ENCODE results near the gene RAP1A.

GRCh38 chr1:111598544-111598943 lies 21.0 kb upstream of the RAP1A start:
- no peak for TF ChIP-seq EZH2 (IDR thresholded peaks at IDR 0.05; ENCODE audit: insufficient read depth, poor library complexity, severe bottlenecking)
- no peak for TF ChIP-seq EZH2phosphoT487 (IDR thresholded peaks at IDR 0.05; ENCODE audit: insufficient read depth, low read depth)

Data from GM23248 (cell line).